ENCODE measurements around the gene LIN9. TPM values are rescaled to one million over a fixed set of nuclear protein-coding genes. Genes with fewer than 3 reads are reported as not detected.

The LIN9 gene
- total and polyA plus RNA-seq, 2 experiments from 2014 or later = 11.8 to 16.9 TPM

DNA sequence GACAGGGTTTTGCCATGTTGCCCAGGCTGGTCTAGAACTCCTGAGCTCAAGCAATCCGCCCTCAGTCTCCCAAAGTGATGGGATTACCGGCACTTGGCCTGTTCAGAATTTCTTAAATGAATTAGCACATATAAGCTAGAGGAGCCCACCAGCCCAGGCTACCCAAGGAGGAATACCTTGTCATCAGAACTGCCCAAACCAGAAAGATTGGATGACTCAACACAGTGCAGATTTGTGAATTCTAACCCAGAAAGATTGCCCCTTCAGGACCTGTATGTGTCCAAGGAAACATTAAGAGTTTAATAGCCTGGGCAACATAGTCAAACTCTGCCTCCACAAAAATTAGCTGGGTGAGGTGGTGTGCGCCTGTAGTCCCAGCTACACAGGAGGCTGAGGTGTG is 14.0 kb upstream of the LIN9 start:
- ATAC-seq = no peak

More for the DNA sequence above, 14.0 kb upstream of the LIN9 start:
- H3K36me3 Mint-ChIP-seq (ENCODE audit: low read depth) = no peaks in the 10 kb centered on the region
- Histone ChIP-seq H3K79me2 (replicated peaks; ENCODE audit: insufficient read depth) (no peaks in the 10 kb centered on the region), H3K27me3 (ENCODE audit: insufficient read depth) (no peaks in the 10 kb centered on the region), H2AFZ (no peak overlapping the region), H3K27ac (ENCODE audit: low read depth) (no peak overlapping the region), H3K4me1 (ENCODE audit: insufficient read depth) (no peaks in the 10 kb centered on the region), H3K9me2 (ENCODE audit: insufficient read depth) (no peaks in the 10 kb centered on the region), H3F3A (replicated peaks; ENCODE audit: low read depth) (no peaks in the 10 kb centered on the region), H4K20me1 (replicated peaks; ENCODE audit: insufficient read depth) (no peaks in the 10 kb centered on the region), H3K4me2 (no peak overlapping the region), H3K4me3 (no peak overlapping the region), H3K36me3 (ENCODE audit: insufficient read depth) (no peaks in the 10 kb centered on the region)
- no peak overlapping the region for H3K27ac Mint-ChIP-seq
- TF ChIP-seq EZH2 (IDR thresholded peaks at IDR 0.05; ENCODE audit: low read depth, unreplicated experiment) = no peak
- TF ChIP-seq, protein P1, sequence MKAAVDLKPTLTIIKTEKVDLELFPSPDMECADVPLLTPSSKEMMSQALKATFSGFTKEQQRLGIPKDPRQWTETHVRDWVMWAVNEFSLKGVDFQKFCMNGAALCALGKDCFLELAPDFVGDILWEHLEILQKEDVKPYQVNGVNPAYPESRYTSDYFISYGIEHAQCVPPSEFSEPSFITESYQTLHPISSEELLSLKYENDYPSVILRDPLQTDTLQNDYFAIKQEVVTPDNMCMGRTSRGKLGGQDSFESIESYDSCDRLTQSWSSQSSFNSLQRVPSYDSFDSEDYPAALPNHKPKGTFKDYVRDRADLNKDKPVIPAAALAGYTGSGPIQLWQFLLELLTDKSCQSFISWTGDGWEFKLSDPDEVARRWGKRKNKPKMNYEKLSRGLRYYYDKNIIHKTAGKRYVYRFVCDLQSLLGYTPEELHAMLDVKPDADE (IDR thresholded peaks at IDR 0.05) = no peak
- TF ChIP-seq STAT1 (IDR thresholded peaks at IDR 0.05; ENCODE audit: unreplicated experiment) = no peak
- TF ChIP-seq, protein P2, sequence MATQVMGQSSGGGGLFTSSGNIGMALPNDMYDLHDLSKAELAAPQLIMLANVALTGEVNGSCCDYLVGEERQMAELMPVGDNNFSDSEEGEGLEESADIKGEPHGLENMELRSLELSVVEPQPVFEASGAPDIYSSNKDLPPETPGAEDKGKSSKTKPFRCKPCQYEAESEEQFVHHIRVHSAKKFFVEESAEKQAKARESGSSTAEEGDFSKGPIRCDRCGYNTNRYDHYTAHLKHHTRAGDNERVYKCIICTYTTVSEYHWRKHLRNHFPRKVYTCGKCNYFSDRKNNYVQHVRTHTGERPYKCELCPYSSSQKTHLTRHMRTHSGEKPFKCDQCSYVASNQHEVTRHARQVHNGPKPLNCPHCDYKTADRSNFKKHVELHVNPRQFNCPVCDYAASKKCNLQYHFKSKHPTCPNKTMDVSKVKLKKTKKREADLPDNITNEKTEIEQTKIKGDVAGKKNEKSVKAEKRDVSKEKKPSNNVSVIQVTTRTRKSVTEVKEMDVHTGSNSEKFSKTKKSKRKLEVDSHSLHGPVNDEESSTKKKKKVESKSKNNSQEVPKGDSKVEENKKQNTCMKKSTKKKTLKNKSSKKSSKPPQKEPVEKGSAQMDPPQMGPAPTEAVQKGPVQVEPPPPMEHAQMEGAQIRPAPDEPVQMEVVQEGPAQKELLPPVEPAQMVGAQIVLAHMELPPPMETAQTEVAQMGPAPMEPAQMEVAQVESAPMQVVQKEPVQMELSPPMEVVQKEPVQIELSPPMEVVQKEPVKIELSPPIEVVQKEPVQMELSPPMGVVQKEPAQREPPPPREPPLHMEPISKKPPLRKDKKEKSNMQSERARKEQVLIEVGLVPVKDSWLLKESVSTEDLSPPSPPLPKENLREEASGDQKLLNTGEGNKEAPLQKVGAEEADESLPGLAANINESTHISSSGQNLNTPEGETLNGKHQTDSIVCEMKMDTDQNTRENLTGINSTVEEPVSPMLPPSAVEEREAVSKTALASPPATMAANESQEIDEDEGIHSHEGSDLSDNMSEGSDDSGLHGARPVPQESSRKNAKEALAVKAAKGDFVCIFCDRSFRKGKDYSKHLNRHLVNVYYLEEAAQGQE (IDR thresholded peaks at IDR 0.05; ENCODE audit: unreplicated experiment) = no peak
- TF ChIP-seq CREB1 (CRISPR knock-in tag; IDR thresholded peaks at IDR 0.05; ENCODE audit: low read depth) = no peak
- TF ChIP-seq ZNF114 (CRISPR knock-in tag; IDR thresholded peaks at IDR 0.05) = no peak
- TF ChIP-seq POLR2AphosphoS5 (IDR thresholded peaks at IDR 0.05; ENCODE audit: low read depth) = no peak
- no peak for TF ChIP-seq EZH2phosphoT487 (IDR thresholded peaks at IDR 0.05; ENCODE audit: unreplicated experiment)
- TF ChIP-seq, protein P3, sequence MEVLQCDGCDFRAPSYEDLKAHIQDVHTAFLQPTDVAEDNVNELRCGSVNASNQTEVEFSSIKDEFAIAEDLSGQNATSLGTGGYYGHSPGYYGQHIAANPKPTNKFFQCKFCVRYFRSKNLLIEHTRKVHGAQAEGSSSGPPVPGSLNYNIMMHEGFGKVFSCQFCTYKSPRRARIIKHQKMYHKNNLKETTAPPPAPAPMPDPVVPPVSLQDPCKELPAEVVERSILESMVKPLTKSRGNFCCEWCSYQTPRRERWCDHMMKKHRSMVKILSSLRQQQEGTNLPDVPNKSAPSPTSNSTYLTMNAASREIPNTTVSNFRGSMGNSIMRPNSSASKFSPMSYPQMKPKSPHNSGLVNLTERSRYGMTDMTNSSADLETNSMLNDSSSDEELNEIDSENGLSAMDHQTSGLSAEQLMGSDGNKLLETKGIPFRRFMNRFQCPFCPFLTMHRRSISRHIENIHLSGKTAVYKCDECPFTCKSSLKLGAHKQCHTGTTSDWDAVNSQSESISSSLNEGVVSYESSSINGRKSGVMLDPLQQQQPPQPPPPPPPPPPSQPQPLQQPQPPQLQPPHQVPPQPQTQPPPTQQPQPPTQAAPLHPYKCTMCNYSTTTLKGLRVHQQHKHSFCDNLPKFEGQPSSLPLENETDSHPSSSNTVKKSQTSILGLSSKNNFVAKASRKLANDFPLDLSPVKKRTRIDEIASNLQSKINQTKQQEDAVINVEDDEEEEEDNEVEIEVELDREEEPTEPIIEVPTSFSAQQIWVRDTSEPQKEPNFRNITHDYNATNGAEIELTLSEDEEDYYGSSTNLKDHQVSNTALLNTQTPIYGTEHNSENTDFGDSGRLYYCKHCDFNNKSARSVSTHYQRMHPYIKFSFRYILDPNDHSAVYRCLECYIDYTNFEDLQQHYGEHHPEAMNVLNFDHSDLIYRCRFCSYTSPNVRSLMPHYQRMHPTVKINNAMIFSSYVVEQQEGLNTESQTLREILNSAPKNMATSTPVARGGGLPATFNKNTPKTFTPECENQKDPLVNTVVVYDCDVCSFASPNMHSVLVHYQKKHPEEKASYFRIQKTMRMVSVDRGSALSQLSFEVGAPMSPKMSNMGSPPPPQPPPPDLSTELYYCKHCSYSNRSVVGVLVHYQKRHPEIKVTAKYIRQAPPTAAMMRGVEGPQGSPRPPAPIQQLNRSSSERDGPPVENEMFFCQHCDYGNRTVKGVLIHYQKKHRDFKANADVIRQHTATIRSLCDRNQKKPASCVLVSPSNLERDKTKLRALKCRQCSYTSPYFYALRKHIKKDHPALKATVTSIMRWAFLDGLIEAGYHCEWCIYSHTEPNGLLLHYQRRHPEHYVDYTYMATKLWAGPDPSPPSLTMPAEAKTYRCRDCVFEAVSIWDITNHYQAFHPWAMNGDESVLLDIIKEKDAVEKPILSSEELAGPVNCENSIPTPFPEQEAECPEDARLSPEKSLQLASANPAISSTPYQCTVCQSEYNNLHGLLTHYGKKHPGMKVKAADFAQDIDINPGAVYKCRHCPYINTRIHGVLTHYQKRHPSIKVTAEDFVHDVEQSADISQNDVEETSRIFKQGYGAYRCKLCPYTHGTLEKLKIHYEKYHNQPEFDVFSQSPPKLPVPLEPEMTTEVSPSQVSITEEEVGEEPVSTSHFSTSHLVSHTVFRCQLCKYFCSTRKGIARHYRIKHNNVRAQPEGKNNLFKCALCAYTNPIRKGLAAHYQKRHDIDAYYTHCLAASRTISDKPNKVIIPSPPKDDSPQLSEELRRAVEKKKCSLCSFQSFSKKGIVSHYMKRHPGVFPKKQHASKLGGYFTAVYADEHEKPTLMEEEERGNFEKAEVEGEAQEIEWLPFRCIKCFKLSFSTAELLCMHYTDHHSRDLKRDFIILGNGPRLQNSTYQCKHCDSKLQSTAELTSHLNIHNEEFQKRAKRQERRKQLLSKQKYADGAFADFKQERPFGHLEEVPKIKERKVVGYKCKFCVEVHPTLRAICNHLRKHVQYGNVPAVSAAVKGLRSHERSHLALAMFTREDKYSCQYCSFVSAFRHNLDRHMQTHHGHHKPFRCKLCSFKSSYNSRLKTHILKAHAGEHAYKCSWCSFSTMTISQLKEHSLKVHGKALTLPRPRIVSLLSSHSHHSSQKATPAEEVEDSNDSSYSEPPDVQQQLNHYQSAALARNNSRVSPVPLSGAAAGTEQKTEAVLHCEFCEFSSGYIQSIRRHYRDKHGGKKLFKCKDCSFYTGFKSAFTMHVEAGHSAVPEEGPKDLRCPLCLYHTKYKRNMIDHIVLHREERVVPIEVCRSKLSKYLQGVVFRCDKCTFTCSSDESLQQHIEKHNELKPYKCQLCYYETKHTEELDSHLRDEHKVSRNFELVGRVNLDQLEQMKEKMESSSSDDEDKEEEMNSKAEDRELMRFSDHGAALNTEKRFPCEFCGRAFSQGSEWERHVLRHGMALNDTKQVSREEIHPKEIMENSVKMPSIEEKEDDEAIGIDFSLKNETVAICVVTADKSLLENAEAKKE (CRISPR knock-in tag; IDR thresholded peaks at IDR 0.05) = no peak
- TF ChIP-seq, protein P4, sequence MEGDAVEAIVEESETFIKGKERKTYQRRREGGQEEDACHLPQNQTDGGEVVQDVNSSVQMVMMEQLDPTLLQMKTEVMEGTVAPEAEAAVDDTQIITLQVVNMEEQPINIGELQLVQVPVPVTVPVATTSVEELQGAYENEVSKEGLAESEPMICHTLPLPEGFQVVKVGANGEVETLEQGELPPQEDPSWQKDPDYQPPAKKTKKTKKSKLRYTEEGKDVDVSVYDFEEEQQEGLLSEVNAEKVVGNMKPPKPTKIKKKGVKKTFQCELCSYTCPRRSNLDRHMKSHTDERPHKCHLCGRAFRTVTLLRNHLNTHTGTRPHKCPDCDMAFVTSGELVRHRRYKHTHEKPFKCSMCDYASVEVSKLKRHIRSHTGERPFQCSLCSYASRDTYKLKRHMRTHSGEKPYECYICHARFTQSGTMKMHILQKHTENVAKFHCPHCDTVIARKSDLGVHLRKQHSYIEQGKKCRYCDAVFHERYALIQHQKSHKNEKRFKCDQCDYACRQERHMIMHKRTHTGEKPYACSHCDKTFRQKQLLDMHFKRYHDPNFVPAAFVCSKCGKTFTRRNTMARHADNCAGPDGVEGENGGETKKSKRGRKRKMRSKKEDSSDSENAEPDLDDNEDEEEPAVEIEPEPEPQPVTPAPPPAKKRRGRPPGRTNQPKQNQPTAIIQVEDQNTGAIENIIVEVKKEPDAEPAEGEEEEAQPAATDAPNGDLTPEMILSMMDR (conservative IDR thresholded peaks at IDR 0.05; ENCODE audit: low read depth in 2 of 2) = no peak
- TF ChIP-seq ZNF331 (CRISPR knock-in tag; IDR thresholded peaks at IDR 0.05; ENCODE audit: low read depth) = no peak
- no peak for TF ChIP-seq JUNB (IDR thresholded peaks at IDR 0.05; ENCODE audit: unreplicated experiment)
- TF ChIP-seq NANOG (IDR thresholded peaks at IDR 0.05; ENCODE audit: borderline replicate concordance) = no peak
- no peaks in the 10 kb centered on the region; the same call in 2 of the 3 replicates for H3K9me3 Mint-ChIP-seq
- no peak for DNase-seq (ENCODE audit: low spot score)
- no peak overlapping the region for H3K4me3 Mint-ChIP-seq
- peaks cover 5% of the 10 kb centered on the region for H3K27me3 Mint-ChIP-seq (ENCODE audit: insufficient read depth, low read depth, poor library complexity)
- H3K4me1 Mint-ChIP-seq = no peaks in the 10 kb centered on the region

Measured in GM23338 (cell line).